HepG2 (cell line): ENCODE results near the gene RUFY2. TPM values are rescaled to one million over a fixed set of nuclear protein-coding genes. Genes with fewer than 3 reads are reported as not detected.

ENCODE experiments used
- DZIP1 ChIP-seq: sonication (generic); formaldehyde crosslinking; IDR thresholded peaks from 2 replicates; pipeline ENCODE4 v1.5.0; 2020; ENCODE audit warnings: mild to moderate bottlenecking, missing genetic modification reagents
- EEA1 ChIP-seq: sonication (generic); formaldehyde crosslinking; IDR thresholded peaks from 2 replicates; pipeline ENCODE4 v1.5.1; 2020; ENCODE audit warnings: mild to moderate bottlenecking, missing genetic modification reagents, borderline replicate concordance
- FUBP1 ChIP-seq: sonication (generic); formaldehyde crosslinking; IDR thresholded peaks from 2 replicates; pipeline ENCODE4 v1.5.1; 2020; ENCODE audit warnings: missing genetic modification reagents, mild to moderate bottlenecking, borderline replicate concordance
- MAFG ChIP-seq: sonication (generic); formaldehyde crosslinking; IDR thresholded peaks from 2 replicates; pipeline ENCODE4 v1.5.1; 2020; ENCODE audit warnings: mild to moderate bottlenecking, missing genetic modification reagents
- NFIB ChIP-seq: sonication (generic); formaldehyde crosslinking; IDR thresholded peaks from 2 replicates; pipeline ENCODE4 v1.9.0; 2021; ENCODE audit warnings: missing genetic modification reagents, mild to moderate bottlenecking, borderline replicate concordance
- SAFB2 ChIP-seq: sonication (generic); formaldehyde crosslinking; IDR thresholded peaks from 2 replicates; pipeline ENCODE4 v1.5.1; 2020; ENCODE audit warnings: missing genetic modification reagents, low read depth, mild to moderate bottlenecking, borderline replicate concordance
- SNAPC4 ChIP-seq: sonication (generic); formaldehyde crosslinking; IDR thresholded peaks from 2 replicates; pipeline ENCODE4 v1.4.0; 2020; ENCODE audit warnings: mild to moderate bottlenecking, missing genetic modification reagents
- SOX6 ChIP-seq, 2 experiments: fragments of 450-650 bp in 1 of 2; sonication (generic) in 1 of 2; formaldehyde crosslinking in 1 of 2; IDR thresholded peaks; 2 replicates each; pipeline versions ENCODE4 v1.4.0 to v1.6.1; 2017 to 2020; ENCODE audit warnings: antibody characterized with exemption in 1 of 2, mild to moderate bottlenecking in 1 of 2, missing genetic modification reagents in 1 of 2
- STAT5B ChIP-seq: sonication (generic); formaldehyde crosslinking; IDR thresholded peaks from 2 replicates; pipeline ENCODE4 v1.4.0; 2020; ENCODE audit warnings: missing genetic modification reagents
- TARDBP ChIP-seq: sonication (generic); formaldehyde crosslinking; IDR thresholded peaks from 2 replicates; pipeline ENCODE4 v1.8.0; 2022; ENCODE audit warnings: mild to moderate bottlenecking, missing genetic modification reagents
- U2AF1 ChIP-seq: fragments of 200-400 bp; formaldehyde crosslinking; optimal IDR thresholded peaks from 2 replicates; pipeline ENCODE3; 2017; ENCODE audit warnings: mild to moderate bottlenecking, low read depth, low read length
- ZBTB42 ChIP-seq: sonication (generic); formaldehyde crosslinking; IDR thresholded peaks from 2 replicates; pipeline ENCODE4 v1.5.0; 2020; ENCODE audit warnings: mild to moderate bottlenecking, missing genetic modification reagents
- ZNF143 ChIP-seq: sonication (generic); formaldehyde crosslinking; IDR thresholded peaks from 2 replicates; pipeline ENCODE4 v1.4.0; 2020; ENCODE audit warnings: missing genetic modification reagents
- ZNF362 ChIP-seq: sonication (generic); formaldehyde crosslinking; IDR thresholded peaks from 2 replicates; pipeline ENCODE4 v1.4.0; 2020; ENCODE audit warnings: missing genetic modification reagents, mild to moderate bottlenecking, borderline replicate concordance
- ZNF569 ChIP-seq: sonication (generic); formaldehyde crosslinking; IDR thresholded peaks from 2 replicates; pipeline ENCODE4 v1.5.0; 2020; ENCODE audit warnings: mild to moderate bottlenecking, missing genetic modification reagents, moderate library complexity, borderline replicate concordance
- polyA plus RNA-seq, 8 experiments: library from polyadenylated mRNA; depleted of rRNA in 3 of 8; stranded (reverse) in 7 of 8; unstranded in 1 of 8; fragments of >200 nt; fragmentation: Illumina TruSeq in 4 of 8; extraction: Trizol in 4 of 8; gene quantifications; 2 replicates each; pipeline versions ENCODE4 v1.2.1 to v1.2.3, GENCODE V29; 2011 to 2016; ENCODE audit warnings: low read depth in 4 of 8, missing spikeins in 1 of 8, mixed read lengths in 1 of 8; ENCODE audit not compliant: insufficient read depth in 1 of 8
- total RNA-seq, 5 experiments: library from RNA; depleted of rRNA; stranded (reverse); fragments of >200 nt; fragmentation: Illumina TruSeq; extraction: Trizol; gene quantifications; 2 replicates each; pipeline ENCODE4 v1.2.3, GENCODE V29; 2016; ENCODE audit warnings: low read depth in 1 of 5

The RUFY2 gene
- total and polyA plus RNA-seq, 2 of the 13 experiments (the other 11 are each of a cell fraction or from before 2014, with no cell fraction given): 10.1 to 16.1 TPM

- TF ChIP-seq ZNF362 (CRISPR knock-in tag) (no peak), NFIB (CRISPR knock-in tag) (no peak), SNAPC4 (CRISPR knock-in tag) (peak; percentile 90), EEA1 (no peak; the same call in 1 of the 2 replicates), TARDBP (peak; percentile 90; the same call in 1 of the 2 replicates), FUBP1 (CRISPR knock-in tag) (0 out of 2 replicates have a peak, but pooled peaks have one; percentile 72), ZNF143 (CRISPR knock-in tag) (peak; percentile 67; the same call in 1 of the 2 replicates), ZNF569 (CRISPR knock-in tag) (no peak), U2AF1 (peak; percentile 96), SOX6 (IDR thresholded peaks at IDR 0.05) (no peak), SOX6 (CRISPR knock-in tag; IDR thresholded peaks at IDR 0.05) (peak; percentile 68), SAFB2 (CRISPR knock-in tag) (no peak; the same call in 1 of the 2 replicates), STAT5B (CRISPR knock-in tag) (0 out of 2 replicates have a peak, but pooled peaks have one; percentile 30), DZIP1 (CRISPR knock-in tag) (peak; percentile 61; the same call in 1 of the 2 replicates), ZBTB42 (peak; percentile 89), MAFG (CRISPR knock-in tag) (no peak)
These were observed 75.4 kb downstream of the RUFY2 start, which contains the start of gene HNRNPH3 (continued) for GRCh38 chr10:68331455-68332258.
